Panc1 (cell line): ENCODE measurements around the gene LYPLA2.

ENCODE experiments used
- POLR2AphosphoS5 ChIP-seq: IDR thresholded peaks from 2 replicates; pipeline ENCODE4 v1.6.1; 2012; ENCODE audit warnings: mild to moderate bottlenecking, low read depth, low read length, moderate library complexity
- SIN3A ChIP-seq: IDR thresholded peaks from 2 replicates; pipeline ENCODE4 v1.6.1; 2012; ENCODE audit warnings: low read depth, mild to moderate bottlenecking, low read length, moderate library complexity, borderline replicate concordance; ENCODE audit not compliant: insufficient read depth
- TF ChIP-seq, protein P1 (sequence below): fragments of 450-650 bp; IDR thresholded peaks from 2 replicates; pipeline ENCODE4 v1.5.1; 2017; ENCODE audit warnings: mild to moderate bottlenecking
- TF ChIP-seq, protein P2 (sequence below), 2 experiments: IDR thresholded peaks; 2 replicates each; pipeline ENCODE4 v1.6.1; 2011 to 2012; ENCODE audit warnings: low read depth in 2 of 2, control low read depth in 1 of 2, low read length in 1 of 2, mild to moderate bottlenecking in 1 of 2, moderate library complexity in 1 of 2; ENCODE audit not compliant: insufficient read depth in 1 of 2

DNA sequence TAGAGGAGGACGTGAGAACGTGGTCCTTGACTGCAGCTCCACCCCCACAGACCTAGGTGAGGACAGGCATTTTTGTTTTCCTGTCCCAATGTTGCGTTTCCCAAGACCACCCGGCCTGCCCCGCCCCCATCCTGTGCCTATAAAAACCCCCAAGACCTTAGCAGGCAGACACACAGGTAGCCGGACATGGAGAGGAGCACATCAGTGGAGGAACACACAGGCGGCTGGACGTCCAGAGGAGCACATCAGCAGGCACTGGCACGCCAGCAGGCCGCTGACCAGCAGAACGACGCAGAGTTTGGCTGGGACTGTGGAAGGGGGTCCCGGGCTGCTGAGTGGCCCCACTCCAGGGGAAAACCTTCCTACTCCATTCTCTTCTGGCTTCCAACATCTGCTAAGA is 47.0 kb downstream of the LYPLA2 start:
- TF ChIP-seq POLR2AphosphoS5 (no peak), SIN3A (no peak)
- TF ChIP-seq, protein P1, sequence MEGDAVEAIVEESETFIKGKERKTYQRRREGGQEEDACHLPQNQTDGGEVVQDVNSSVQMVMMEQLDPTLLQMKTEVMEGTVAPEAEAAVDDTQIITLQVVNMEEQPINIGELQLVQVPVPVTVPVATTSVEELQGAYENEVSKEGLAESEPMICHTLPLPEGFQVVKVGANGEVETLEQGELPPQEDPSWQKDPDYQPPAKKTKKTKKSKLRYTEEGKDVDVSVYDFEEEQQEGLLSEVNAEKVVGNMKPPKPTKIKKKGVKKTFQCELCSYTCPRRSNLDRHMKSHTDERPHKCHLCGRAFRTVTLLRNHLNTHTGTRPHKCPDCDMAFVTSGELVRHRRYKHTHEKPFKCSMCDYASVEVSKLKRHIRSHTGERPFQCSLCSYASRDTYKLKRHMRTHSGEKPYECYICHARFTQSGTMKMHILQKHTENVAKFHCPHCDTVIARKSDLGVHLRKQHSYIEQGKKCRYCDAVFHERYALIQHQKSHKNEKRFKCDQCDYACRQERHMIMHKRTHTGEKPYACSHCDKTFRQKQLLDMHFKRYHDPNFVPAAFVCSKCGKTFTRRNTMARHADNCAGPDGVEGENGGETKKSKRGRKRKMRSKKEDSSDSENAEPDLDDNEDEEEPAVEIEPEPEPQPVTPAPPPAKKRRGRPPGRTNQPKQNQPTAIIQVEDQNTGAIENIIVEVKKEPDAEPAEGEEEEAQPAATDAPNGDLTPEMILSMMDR, result no peak
- TF ChIP-seq, protein P2, sequence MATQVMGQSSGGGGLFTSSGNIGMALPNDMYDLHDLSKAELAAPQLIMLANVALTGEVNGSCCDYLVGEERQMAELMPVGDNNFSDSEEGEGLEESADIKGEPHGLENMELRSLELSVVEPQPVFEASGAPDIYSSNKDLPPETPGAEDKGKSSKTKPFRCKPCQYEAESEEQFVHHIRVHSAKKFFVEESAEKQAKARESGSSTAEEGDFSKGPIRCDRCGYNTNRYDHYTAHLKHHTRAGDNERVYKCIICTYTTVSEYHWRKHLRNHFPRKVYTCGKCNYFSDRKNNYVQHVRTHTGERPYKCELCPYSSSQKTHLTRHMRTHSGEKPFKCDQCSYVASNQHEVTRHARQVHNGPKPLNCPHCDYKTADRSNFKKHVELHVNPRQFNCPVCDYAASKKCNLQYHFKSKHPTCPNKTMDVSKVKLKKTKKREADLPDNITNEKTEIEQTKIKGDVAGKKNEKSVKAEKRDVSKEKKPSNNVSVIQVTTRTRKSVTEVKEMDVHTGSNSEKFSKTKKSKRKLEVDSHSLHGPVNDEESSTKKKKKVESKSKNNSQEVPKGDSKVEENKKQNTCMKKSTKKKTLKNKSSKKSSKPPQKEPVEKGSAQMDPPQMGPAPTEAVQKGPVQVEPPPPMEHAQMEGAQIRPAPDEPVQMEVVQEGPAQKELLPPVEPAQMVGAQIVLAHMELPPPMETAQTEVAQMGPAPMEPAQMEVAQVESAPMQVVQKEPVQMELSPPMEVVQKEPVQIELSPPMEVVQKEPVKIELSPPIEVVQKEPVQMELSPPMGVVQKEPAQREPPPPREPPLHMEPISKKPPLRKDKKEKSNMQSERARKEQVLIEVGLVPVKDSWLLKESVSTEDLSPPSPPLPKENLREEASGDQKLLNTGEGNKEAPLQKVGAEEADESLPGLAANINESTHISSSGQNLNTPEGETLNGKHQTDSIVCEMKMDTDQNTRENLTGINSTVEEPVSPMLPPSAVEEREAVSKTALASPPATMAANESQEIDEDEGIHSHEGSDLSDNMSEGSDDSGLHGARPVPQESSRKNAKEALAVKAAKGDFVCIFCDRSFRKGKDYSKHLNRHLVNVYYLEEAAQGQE (IDR thresholded peaks at IDR 0.05; ENCODE audit: insufficient read depth in 1 of 2, low read depth in 2 of 2, low read length in 1 of 2), result no peak
